Activated CD8-positive, alpha-beta memory T cell treated with anti-CD3 and anti-CD28 coated beads for 48 hours (primary cell): ENCODE data around the gene CLDND1.
"Not testable (repeated sequence)": the region's sequence is repeated elsewhere in the genome, so short reads cannot be mapped to it uniquely, and the experiment has no call there.

Experiments
- DNase-seq, 3 experiments: peaks; one replicate each; pipeline ENCODE4 v3.0.0-alpha.2; 2020; ENCODE audit warnings: low read depth in 2 of 3, low spot score in 2 of 3

CLDND1 gene

DNA sequence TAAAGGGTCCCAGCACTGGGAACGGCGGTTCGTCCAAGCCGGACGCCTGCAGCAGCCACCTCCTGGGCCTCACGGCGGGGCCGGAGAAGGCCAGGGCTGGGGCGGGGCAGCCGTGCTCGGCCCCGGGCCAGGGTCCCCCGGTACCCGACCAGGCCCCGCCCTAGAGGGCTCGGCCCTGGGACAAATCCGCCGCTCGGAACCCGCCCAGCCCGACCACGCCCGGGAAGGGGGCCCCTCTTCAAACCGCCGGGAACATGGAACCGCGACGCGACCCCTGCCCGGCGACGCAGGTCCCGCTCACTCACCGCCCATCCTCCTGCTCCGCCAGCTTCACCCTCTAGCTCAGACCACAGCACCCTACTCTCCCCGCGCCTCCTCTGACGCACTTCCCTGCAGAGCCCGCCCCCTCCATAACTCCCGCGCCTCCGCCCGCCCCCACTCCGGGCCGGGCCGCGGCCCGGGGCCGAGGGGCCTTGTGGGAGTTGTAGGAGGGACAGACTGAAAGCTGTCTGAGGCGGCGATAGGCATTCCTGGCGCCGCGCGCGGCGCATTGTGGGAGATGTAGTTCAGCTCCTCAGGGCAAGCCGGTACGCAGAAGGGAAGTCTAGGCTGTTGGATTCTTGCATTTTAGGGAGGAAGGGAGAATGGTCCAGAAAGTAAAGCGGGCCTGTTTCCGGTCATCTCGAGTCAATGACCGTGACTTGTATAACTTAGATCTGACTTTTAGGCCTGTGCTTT lies at the start of gene CLDND1:
CLDND1 (minus strand) TSS at position 359 of the 738 bp plus-strand sequence. CDS start 1,478 bp downstream, outside the sequence.
- DNase-seq: peak; percentile 74 to 90 (median 86)

DNA sequence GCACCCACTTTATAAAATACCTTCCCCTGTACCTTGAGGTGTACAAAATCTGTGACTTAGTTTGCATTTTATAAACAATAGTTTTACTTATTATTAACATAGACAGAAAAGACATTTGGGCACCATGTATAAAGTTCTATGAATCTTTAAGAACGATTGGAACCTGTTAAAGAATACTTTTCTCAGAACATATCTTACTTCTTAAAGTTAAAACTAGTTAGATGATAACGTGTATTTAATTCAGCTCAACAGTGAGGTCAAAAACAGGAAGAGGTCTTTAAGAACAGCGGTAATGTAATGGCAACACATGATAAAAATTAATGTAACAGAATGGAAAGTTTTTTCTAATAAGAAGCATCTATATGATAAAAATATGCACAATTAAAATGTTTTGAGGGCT lies 45.7 kb upstream of the CLDND1 start:
- DNase-seq: no peak

DNA sequence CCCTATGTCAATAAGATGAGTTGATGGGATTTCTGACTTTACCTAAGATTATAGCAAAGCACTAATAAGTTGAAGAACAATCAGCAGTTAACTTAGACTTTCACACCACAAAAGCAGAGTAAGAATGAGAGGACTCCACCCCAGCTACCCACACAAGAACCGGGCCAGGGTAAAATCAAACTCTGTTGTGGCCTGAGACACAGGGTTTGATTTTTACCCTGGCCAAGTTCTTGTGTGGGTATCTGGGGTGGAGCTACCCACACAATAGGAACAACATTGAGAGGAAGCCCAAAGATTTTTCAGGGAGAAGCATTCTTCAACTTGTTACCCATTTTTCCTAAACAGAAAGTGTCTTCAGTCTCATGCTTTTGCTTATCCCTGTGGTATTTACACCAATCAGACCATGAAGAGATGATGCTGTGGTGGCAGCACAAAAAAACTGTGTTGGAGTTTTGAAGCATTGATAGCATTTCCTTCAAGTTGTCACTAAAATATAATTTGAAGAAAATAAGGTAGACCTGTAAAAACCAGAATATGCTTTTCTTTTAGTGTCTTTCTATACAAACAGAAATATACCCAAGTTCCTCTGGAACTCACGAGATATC lies 45.1 kb upstream of the CLDND1 start:
- DNase-seq: no peak

GRCh38 chr3:98565843-98566242 lies 43.1 kb upstream of the CLDND1 start:
- no peak for DNase-seq

GRCh38 chr3:98565237-98565643 lies 42.5 kb upstream of the CLDND1 start:
- no peak for DNase-seq

- no peak for DNase-seq
Observed at GRCh38 chr3:98564282-98565005, 41.7 kb upstream of the CLDND1 start.

- DNase-seq: no peak
Observed at GRCh38 chr3:98563661-98564281, 41.1 kb upstream of the CLDND1 start.

GRCh38 chr3:98561727-98562521 lies 39.2 kb upstream of the CLDND1 start:
- DNase-seq: no peak

DNA sequence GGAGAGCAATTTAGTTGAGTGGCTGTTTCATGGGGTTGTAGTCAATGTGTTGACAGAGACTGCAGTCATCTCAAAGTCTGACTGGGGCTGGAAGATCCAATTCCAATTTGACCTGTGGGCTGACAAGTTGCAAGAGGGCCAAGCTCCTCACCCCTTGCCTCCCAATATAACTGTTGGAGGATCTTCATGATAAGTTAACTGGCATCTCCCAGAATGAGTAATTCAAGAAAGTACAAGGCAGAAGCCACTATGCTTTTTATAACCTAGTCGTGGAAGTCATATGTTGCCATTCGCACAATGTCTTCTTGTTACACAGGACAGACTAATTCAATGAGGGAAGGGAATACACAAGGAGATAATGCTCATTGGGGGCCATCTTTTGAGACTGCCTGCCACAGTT lies 38.2 kb upstream of the CLDND1 start:
- no peak for DNase-seq

DNA sequence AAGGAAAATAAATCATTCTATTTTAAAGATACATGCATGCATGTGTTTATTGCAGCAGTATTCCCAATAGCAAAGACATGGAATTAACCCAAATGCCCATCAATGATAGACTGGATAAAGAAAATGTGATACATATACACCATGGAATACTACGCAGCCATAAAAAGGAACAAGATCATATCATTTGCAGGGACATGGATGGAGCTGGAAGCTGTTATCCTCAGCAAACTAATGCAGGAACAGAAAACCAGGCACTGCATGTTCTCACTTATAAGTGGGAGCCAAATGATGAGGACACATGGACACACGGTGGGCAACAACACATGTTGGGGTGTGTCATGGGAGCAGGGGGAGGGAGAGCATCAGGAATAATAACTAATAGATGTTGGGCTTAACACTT lies 37.1 kb upstream of the CLDND1 start:
- not testable (repeated sequence) for DNase-seq

- no peak for DNase-seq
Observed at GRCh38 chr3:98558100-98558827, 35.6 kb upstream of the CLDND1 start.

DNA sequence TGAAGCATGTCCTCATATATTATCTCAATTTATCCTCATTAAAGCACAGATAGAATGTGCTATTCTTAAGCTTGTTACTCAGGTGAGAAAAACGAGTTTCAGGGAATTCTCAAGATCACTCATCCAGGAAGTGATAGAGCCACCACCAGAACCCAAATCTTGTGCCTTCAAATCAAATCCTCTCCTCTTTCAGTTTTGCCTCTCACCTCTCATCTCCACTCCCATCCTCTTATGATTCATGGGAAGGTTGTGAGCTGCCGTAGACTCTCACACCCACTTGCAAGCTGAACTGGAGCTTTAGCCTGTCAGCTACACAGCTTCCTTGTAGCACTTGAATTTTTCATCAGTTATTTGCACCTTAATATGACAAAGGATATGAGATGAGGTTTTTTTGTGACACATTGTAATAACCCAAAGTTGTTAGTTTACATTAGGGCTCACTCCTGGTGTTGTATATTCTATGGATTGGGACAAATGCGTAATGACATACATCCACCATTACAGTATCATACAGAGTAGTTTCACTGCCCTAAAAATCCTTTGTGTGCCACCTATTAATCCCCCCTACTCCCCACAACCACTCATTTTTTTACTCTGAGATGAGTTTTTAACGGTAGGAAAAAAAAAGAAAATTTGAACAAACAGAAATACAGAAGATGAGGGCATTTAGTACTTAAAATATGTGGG lies 34.8 kb upstream of the CLDND1 start:
- DNase-seq: no peak

GRCh38 chr3:98556164-98557130 lies 33.7 kb upstream of the CLDND1 start:
- DNase-seq: peak in 1 of 3 experiments; percentile 42

DNA sequence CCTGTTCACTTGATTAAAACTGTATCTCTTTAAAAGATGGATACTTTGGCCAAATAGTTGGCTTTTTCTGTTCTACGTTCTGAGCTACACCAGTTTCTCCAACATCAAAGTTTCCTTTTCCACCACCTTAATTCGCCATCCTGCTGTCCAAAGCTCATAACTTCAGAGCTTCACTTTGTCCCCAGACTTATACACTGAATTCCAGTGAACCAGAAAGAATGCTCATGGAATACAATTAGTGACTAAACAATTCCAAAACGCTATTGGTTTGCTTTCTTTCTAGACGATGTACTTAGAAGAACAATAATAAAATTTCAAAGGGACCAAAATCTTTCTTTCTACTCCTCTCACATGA lies 32.3 kb upstream of the CLDND1 start:
- DNase-seq: no peak

- no peak for DNase-seq
Observed at GRCh38 chr3:98554580-98554979, 31.9 kb upstream of the CLDND1 start.

DNA sequence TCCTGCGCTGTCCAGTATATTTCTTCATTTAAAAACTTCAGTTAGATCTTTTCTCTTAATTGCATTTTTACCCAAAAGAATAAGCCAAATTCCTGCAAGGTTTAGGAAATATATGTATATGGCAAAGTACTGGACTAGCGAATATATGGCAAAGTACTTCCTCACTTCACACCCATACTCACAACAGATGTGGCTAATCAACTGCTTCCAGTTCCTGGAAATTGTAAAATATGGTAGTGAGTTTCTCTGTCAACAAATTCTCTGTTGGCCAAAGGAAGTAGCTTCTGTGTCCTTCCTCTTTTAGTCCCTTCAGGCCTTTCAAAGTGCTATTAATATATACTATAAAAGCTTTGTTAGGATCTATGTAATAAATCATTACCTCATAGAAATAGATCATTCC lies 31.1 kb upstream of the CLDND1 start:
- DNase-seq: no peak

GRCh38 chr3:98553021-98553563 lies 30.4 kb upstream of the CLDND1 start:
- no peak for DNase-seq
